Measurements from ENCODE around the gene SLC2A13.
"Not testable (repeated sequence)": the region's sequence is repeated elsewhere in the genome, so short reads cannot be mapped to it uniquely, and the experiment has no call there.

Gene SLC2A13

DNA sequence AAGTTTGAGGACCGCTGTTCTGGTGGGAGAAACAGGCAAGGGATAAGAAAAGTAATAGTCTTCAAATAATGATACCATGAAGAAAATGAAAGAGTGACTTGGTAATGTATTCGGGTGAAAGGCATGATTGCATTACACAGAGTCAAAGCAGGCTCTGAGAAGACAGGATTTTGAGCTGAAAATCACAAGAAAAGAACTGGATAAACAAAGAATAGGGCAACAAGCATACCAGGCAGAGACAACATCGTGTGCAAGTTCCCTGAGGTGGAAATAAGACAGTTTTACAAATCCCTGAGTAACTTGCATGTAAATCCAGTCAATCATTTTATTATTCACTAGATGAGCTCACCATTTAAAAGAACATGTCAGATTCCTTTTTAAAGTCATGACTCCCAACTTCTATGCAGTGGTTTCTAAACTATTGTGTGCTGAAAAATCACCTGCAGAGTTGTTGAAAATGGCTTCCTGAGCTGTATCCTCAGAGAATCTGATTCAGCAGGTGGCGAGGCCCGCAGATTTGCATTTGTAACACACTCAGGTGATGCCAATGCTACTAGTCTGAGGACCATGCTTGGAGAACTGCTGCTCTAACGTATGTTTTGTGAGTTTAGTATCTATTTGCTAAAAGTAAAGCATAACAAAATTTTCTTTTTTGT is 353.3 kb downstream of the SLC2A13 start:
- H3K4me3 ChIP-seq (ENCODE audit: low read length) = no peak overlapping the region
- no peak for DNase-seq (ENCODE audit: low read depth)
- TF ChIP-seq, protein P1, sequence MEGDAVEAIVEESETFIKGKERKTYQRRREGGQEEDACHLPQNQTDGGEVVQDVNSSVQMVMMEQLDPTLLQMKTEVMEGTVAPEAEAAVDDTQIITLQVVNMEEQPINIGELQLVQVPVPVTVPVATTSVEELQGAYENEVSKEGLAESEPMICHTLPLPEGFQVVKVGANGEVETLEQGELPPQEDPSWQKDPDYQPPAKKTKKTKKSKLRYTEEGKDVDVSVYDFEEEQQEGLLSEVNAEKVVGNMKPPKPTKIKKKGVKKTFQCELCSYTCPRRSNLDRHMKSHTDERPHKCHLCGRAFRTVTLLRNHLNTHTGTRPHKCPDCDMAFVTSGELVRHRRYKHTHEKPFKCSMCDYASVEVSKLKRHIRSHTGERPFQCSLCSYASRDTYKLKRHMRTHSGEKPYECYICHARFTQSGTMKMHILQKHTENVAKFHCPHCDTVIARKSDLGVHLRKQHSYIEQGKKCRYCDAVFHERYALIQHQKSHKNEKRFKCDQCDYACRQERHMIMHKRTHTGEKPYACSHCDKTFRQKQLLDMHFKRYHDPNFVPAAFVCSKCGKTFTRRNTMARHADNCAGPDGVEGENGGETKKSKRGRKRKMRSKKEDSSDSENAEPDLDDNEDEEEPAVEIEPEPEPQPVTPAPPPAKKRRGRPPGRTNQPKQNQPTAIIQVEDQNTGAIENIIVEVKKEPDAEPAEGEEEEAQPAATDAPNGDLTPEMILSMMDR (IDR thresholded peaks at IDR 0.05; ENCODE audit: insufficient read depth, low read depth, low read length, missing control alignments) = no peak

DNA sequence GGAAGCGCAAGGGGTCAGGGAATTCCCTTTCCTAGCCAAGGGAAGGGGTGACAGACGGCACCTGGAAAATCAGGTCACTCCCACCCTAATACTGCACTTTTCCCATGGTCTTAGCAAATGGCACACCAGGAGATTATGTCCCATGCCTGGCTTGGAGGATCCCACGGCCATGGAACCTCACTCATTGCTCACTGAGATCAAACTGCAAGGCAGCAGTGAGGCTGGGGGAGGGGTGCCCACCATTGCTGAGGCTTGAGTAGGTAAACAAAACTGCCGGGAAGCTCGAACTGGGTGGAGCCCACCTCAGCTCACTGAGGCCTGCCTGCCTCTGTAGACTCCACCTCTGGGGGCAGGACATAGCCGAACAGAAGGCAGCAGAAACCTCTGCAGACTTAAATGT is 359.7 kb downstream of the SLC2A13 start:
- H3K4me3 ChIP-seq (ENCODE audit: low read length); DNase-seq (ENCODE audit: low read depth): not testable (repeated sequence)

DNA sequence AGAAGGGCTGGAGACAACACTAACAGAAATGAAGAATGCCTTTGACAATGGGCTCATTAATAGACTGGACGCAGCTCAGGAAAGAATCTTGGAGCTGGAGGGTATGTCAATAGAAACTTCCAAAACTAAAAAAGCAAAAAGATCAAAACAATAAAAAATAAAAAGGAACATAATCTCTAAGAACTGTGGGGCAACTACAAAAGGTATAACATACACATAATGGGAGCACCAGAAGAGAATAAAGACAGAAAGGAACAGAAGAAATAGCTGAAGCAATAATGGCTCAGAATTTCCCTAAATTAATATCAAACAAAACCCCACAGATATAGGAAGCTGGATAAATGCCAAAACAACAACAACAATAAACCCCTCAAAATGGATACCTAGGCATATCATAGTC is 362.2 kb downstream of the SLC2A13 start:
- TF ChIP-seq, protein P1 (IDR thresholded peaks at IDR 0.05; ENCODE audit: insufficient read depth, low read depth, low read length, missing control alignments) = no peak
- no peak overlapping the region for H3K4me3 ChIP-seq (ENCODE audit: low read length)
- no peak for DNase-seq (ENCODE audit: low read depth)

DNA sequence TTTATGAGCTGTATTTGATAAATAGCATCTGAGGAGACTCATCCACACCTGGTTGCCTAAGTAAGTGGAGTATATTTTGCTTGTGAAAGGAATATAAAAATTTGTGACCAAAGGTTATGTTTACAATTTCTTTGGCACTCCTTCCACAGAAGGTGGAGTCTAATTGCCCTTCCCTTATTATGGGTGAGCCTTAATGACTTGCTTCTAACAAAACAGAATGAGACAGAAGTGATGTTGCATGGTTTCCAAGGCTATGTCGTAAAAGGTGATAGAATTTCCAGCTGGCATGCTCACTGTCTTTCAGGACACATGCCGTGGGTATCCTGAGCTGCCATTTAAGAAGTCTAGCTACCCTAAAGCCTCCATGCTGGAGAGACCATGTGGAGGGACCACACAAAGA is 369.5 kb downstream of the SLC2A13 start:
- TF ChIP-seq, protein P1 (IDR thresholded peaks at IDR 0.05; ENCODE audit: insufficient read depth, low read depth, low read length, missing control alignments) = no peak
- no peak overlapping the region for H3K4me3 ChIP-seq (ENCODE audit: low read length)
- no peak for DNase-seq (ENCODE audit: low read depth)

DNA sequence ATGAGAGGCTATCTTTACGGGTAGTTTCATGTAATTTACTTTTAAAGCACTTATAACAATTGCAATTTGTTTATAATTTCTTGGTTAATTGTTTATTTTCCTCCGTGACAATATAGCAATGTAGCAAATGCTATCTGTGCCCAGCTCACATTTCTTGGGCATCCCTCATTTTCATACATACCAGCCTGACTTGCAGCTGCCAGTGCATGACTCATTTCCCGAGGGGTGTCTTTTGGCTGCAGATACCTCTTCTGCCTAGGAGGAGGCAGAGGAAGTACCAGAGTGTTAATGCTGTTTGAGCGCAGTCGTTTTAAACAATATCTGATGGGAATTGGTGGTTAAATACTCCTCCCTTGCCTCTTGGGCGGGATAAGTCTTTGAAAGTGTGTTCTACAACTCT is 382.1 kb downstream of the SLC2A13 start:
- H3K4me3 ChIP-seq (ENCODE audit: low read length) = no peak overlapping the region
- TF ChIP-seq, protein P1 (IDR thresholded peaks at IDR 0.05; ENCODE audit: insufficient read depth, low read depth, low read length, missing control alignments) = no peak
- peak; percentile 68 for DNase-seq (ENCODE audit: low read depth)

DNA sequence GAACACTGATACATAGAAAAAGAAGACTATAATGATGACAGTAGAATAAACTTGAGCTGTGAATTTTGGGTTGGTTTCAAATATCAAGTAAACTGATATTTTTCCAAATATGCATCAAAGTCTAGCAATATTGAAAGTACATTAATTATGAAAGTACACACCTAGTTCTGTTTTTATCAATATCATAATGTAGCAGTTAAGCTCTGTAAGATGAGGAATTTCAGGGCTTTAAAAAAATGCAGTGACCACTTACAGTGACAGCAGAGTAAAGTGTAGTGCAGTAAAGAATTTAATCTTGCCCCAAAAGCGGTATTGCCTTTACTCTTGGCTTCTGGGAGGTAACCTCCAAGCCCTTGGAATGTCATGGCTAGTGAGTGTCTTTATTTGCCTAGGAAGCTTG is 383.4 kb downstream of the SLC2A13 start:
- no peak overlapping the region for H3K4me3 ChIP-seq (ENCODE audit: low read length)
- TF ChIP-seq, protein P1 (IDR thresholded peaks at IDR 0.05; ENCODE audit: insufficient read depth, low read depth, low read length, missing control alignments) = no peak
- no peak for DNase-seq (ENCODE audit: low read depth)

DNA sequence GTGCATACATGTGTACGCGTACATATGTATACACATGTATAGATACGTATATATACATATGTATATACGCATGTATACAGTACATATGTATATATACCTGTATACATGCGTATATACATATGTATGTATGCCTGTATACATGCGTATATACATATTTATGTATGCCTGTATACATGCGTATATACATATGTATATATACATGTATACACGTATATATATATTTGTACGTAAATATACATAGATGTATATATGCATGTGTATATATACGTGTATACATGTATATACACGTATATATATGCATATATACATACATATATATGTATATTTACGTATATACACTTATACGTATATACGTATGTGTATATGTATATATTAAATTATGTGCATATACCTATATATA is 392.3 kb downstream of the SLC2A13 start:
- no peak overlapping the region for H3K4me3 ChIP-seq (ENCODE audit: low read length)
- TF ChIP-seq, protein P1 (IDR thresholded peaks at IDR 0.05; ENCODE audit: insufficient read depth, low read depth, low read length, missing control alignments) = no peak
- no peak for DNase-seq (ENCODE audit: low read depth)
